ENCODE data around the gene TRAPPC2B.
A peak's percentile ranks its signal among the peaks of the same experiment; 100 is the strongest.

TRAPPC2B gene

DNA sequence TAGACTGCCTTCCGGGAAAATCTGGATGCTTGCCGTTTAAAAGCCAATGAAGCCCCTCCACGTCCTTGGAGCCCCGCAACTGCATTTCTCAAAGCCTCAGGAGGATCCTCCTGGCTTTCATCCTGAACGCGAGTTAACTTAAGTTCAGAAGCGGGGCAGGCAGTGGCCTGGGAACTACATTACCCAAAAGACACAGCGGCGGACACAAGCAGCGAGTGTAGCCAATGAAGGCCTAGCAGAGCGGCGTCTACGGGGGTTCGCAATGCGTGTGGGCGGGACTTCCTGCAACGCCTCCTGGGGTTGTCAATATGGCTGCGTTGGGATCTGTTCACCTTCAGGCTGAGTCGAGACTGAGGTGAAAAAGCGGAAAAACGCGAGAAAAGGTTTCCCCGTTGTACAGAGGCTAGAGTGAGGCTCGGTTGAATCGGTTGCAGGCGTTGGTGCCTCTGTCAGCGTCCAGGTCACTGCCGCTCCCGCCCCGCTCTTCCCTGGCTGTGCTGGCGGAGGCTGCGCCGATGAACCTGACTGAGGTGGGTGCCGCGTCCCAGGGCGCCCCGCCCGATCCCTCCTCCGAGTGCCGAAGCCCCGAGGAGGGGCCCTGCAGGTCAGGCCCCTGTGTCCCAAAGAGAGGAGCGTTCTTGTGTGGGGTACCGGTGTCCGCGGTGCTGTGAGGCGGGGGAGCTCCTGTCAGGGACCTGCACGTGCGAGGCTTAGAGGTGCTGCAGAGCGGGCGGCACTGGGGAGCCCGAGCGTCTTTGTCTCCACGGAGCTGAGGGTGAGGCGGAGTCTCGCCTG is 47.7 kb downstream of the TRAPPC2B start, which contains the start of gene ZNF17 (continued):
- no peak for TF ChIP-seq ZNF211 (tag by site-specific recombination; IDR thresholded peaks at IDR 0.05; ENCODE audit: low read depth)
- TF ChIP-seq ZNF629 (tag by site-specific recombination; IDR thresholded peaks at IDR 0.05) = peak; percentile 10; the same call in 1 of the 2 replicates
- no peak for TF ChIP-seq ZNF2 (tag by site-specific recombination; IDR thresholded peaks at IDR 0.05)
- TF ChIP-seq ZSCAN23 (tag by site-specific recombination; IDR thresholded peaks at IDR 0.05) = no peak
- TF ChIP-seq, protein P1, sequence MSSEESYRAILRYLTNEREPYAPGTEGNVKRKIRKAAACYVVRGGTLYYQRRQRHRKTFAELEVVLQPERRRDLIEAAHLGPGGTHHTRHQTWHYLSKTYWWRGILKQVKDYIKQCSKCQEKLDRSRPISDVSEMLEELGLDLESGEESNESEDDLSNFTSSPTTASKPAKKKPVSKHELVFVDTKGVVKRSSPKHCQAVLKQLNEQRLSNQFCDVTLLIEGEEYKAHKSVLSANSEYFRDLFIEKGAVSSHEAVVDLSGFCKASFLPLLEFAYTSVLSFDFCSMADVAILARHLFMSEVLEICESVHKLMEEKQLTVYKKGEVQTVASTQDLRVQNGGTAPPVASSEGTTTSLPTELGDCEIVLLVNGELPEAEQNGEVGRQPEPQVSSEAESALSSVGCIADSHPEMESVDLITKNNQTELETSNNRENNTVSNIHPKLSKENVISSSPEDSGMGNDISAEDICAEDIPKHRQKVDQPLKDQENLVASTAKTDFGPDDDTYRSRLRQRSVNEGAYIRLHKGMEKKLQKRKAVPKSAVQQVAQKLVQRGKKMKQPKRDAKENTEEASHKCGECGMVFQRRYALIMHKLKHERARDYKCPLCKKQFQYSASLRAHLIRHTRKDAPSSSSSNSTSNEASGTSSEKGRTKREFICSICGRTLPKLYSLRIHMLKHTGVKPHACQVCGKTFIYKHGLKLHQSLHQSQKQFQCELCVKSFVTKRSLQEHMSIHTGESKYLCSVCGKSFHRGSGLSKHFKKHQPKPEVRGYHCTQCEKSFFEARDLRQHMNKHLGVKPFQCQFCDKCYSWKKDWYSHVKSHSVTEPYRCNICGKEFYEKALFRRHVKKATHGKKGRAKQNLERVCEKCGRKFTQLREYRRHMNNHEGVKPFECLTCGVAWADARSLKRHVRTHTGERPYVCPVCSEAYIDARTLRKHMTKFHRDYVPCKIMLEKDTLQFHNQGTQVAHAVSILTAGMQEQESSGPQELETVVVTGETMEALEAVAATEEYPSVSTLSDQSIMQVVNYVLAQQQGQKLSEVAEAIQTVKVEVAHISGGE (tag by site-specific recombination; conservative IDR thresholded peaks at IDR 0.05; ENCODE audit: low read depth) = peak; percentile 52
- TF ChIP-seq ZNF830 (tag by site-specific recombination; IDR thresholded peaks at IDR 0.05; ENCODE audit: low read depth) = no peak
- no peak for TF ChIP-seq ZNF624 (tag by site-specific recombination; IDR thresholded peaks at IDR 0.05)
- no peak for TF ChIP-seq ZNF24 (tag by site-specific recombination; IDR thresholded peaks at IDR 0.05)
- TF ChIP-seq ZNF112 (tag by site-specific recombination; IDR thresholded peaks at IDR 0.05) = no peak
- TF ChIP-seq GLIS2 (tag by site-specific recombination; IDR thresholded peaks at IDR 0.05) = peak; percentile 89
- no peak for TF ChIP-seq ZNF701 (tag by site-specific recombination; IDR thresholded peaks at IDR 0.05)
- no peak for TF ChIP-seq ZNF292 (tag by site-specific recombination; IDR thresholded peaks at IDR 0.05; ENCODE audit: borderline replicate concordance, low read depth)
- TF ChIP-seq, protein P2, sequence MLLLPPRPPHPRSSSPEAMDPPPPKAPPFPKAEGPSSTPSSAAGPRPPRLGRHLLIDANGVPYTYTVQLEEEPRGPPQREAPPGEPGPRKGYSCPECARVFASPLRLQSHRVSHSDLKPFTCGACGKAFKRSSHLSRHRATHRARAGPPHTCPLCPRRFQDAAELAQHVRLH (tag by site-specific recombination; IDR thresholded peaks at IDR 0.05) = peak; percentile 81
- TF ChIP-seq, protein P3, sequence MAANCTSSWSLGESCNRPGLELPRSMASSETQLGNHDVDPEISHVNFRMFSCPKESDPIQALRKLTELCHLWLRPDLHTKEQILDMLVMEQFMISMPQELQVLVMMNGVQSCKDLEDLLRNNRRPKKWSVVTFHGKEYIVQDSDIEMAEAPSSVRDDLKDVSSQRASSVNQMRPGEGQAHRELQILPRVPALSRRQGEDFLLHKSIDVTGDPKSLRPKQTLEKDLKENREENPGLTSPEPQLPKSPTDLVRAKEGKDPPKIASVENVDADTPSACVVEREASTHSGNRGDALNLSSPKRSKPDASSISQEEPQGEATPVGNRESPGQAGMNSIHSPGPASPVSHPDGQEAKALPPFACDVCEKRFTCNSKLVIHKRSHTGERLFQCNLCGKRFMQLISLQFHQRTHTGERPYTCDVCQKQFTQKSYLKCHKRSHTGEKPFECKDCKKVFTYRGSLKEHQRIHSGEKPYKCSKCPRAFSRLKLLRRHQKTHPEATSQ (tag by site-specific recombination; IDR thresholded peaks at IDR 0.05) = no peak
- no peak for TF ChIP-seq ZNF561 (tag by site-specific recombination; IDR thresholded peaks at IDR 0.05; ENCODE audit: borderline replicate concordance)
- TF ChIP-seq ZNF843 (tag by site-specific recombination; IDR thresholded peaks at IDR 0.05) = no peak
- TF ChIP-seq ZNF10 (tag by site-specific recombination; IDR thresholded peaks at IDR 0.05) = no peak
- no peak for TF ChIP-seq ZNF621 (tag by site-specific recombination; IDR thresholded peaks at IDR 0.05)
- TF ChIP-seq ZNF302 (tag by site-specific recombination; IDR thresholded peaks at IDR 0.05; ENCODE audit: low read depth) = no peak
- no peak for TF ChIP-seq ZNF707 (tag by site-specific recombination; IDR thresholded peaks at IDR 0.05)
- no peak for TF ChIP-seq ZNF514 (tag by site-specific recombination; IDR thresholded peaks at IDR 0.05)
- TF ChIP-seq ZFP37 (tag by site-specific recombination; IDR thresholded peaks at IDR 0.05) = peak; percentile 62; the same call in 1 of the 2 replicates
- TF ChIP-seq, protein P4, sequence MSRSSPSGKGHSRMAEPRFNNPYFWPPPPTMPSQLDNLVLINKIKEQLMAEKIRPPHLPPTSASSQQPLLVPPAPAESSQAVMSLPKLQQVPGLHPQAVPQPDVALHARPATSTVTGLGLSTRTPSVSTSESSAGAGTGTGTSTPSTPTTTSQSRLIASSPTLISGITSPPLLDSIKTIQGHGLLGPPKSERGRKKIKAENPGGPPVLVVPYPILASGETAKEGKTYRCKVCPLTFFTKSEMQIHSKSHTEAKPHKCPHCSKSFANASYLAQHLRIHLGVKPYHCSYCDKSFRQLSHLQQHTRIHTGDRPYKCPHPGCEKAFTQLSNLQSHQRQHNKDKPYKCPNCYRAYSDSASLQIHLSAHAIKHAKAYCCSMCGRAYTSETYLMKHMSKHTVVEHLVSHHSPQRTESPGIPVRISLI (tag by site-specific recombination; IDR thresholded peaks at IDR 0.05) = no peak
- peak; percentile 59 for TF ChIP-seq ZFHX2 (tag by site-specific recombination; conservative IDR thresholded peaks at IDR 0.05)
- TF ChIP-seq ZNF155 (tag by site-specific recombination; IDR thresholded peaks at IDR 0.05) = no peak
- TF ChIP-seq WT1 (tag by site-specific recombination; IDR thresholded peaks at IDR 0.05) = no peak
- no peak for TF ChIP-seq GLI4 (tag by site-specific recombination; IDR thresholded peaks at IDR 0.05)
- no peak for TF ChIP-seq ZNF747 (tag by site-specific recombination; IDR thresholded peaks at IDR 0.05)
- TF ChIP-seq, protein P5, sequence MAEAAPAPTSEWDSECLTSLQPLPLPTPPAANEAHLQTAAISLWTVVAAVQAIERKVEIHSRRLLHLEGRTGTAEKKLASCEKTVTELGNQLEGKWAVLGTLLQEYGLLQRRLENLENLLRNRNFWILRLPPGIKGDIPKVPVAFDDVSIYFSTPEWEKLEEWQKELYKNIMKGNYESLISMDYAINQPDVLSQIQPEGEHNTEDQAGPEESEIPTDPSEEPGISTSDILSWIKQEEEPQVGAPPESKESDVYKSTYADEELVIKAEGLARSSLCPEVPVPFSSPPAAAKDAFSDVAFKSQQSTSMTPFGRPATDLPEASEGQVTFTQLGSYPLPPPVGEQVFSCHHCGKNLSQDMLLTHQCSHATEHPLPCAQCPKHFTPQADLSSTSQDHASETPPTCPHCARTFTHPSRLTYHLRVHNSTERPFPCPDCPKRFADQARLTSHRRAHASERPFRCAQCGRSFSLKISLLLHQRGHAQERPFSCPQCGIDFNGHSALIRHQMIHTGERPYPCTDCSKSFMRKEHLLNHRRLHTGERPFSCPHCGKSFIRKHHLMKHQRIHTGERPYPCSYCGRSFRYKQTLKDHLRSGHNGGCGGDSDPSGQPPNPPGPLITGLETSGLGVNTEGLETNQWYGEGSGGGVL (tag by site-specific recombination; IDR thresholded peaks at IDR 0.05) = no peak
- TF ChIP-seq, protein P6, sequence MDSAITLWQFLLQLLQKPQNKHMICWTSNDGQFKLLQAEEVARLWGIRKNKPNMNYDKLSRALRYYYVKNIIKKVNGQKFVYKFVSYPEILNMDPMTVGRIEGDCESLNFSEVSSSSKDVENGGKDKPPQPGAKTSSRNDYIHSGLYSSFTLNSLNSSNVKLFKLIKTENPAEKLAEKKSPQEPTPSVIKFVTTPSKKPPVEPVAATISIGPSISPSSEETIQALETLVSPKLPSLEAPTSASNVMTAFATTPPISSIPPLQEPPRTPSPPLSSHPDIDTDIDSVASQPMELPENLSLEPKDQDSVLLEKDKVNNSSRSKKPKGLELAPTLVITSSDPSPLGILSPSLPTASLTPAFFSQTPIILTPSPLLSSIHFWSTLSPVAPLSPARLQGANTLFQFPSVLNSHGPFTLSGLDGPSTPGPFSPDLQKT (IDR thresholded peaks at IDR 0.05; ENCODE audit: borderline replicate concordance, low read depth, low read length) = no peak
- no peak for TF ChIP-seq ZNF248 (tag by site-specific recombination; IDR thresholded peaks at IDR 0.05)
